H9 (cell line): Measurements from ENCODE around the gene SURF1. TPM values are rescaled to one million over a fixed set of nuclear protein-coding genes. Genes with fewer than 3 reads are reported as not detected.

ENCODE experiments used
- DNase-seq: peaks from one replicate; pipeline ENCODE4 v3.0.0-alpha.2; 2017
- H2AFZ ChIP-seq: one replicate; pipeline ENCODE4 v1.6.1; 2013; ENCODE audit warnings: mild to moderate bottlenecking, low read length, control low read depth, moderate library complexity
- H2AK5ac ChIP-seq: 2 replicates; pipeline ENCODE4 v1.6.1; 2013; ENCODE audit warnings: low read length, control low read depth, mixed read lengths; ENCODE audit not compliant: insufficient read length
- H2BK120ac ChIP-seq: one replicate; pipeline ENCODE4 v1.6.1; 2013; ENCODE audit warnings: low read depth, mild to moderate bottlenecking, low read length, control low read depth, inconsistent platforms; ENCODE audit not compliant: poor library complexity, severe bottlenecking
- H2BK12ac ChIP-seq: 2 replicates; pipeline ENCODE4 v1.6.1; 2013; ENCODE audit warnings: low read length, control low read depth, mixed read lengths, low read depth; ENCODE audit not compliant: insufficient read length
- H2BK15ac ChIP-seq: 2 replicates; pipeline ENCODE4 v1.6.1; 2013; ENCODE audit warnings: low read depth, low read length, control low read depth
- H2BK20ac ChIP-seq: one replicate; pipeline ENCODE4 v1.6.1; 2013; ENCODE audit warnings: low read depth, mild to moderate bottlenecking, low read length, control low read depth, inconsistent platforms; ENCODE audit not compliant: poor library complexity, severe bottlenecking
- H2BK5ac ChIP-seq: 2 replicates; pipeline ENCODE4 v1.6.1; 2013; ENCODE audit warnings: low read length, control low read depth, mixed read lengths; ENCODE audit not compliant: insufficient read length
- H3K14ac ChIP-seq: 2 replicates; pipeline ENCODE4 v1.6.1; 2013; ENCODE audit warnings: low read length, control low read depth; ENCODE audit not compliant: insufficient read depth
- H3K18ac ChIP-seq: 2 replicates; pipeline ENCODE4 v1.6.1; 2013; ENCODE audit warnings: low read depth, mild to moderate bottlenecking, mixed read lengths, low read length, control low read depth; ENCODE audit not compliant: insufficient read length
- H3K23ac ChIP-seq: 2 replicates; pipeline ENCODE4 v1.6.1; 2013; ENCODE audit warnings: low read length, control low read depth, mixed read lengths, low read depth; ENCODE audit not compliant: insufficient read length
- H3K23me2 ChIP-seq: 2 replicates; pipeline ENCODE4 v1.6.1; 2013; ENCODE audit warnings: low read depth, mild to moderate bottlenecking, mixed read lengths, low read length, control low read depth; ENCODE audit not compliant: insufficient read length, poor library complexity, severe bottlenecking
- H3K27ac ChIP-seq: 2 replicates; pipeline ENCODE4 v1.5.1; 2013; ENCODE audit warnings: low read length, control low read depth, mixed read lengths, low read depth; ENCODE audit not compliant: insufficient read length
- H3K27me3 ChIP-seq: 2 replicates; pipeline ENCODE4 v1.6.1; 2013; ENCODE audit warnings: low read length, control low read depth, inconsistent platforms; ENCODE audit not compliant: insufficient read depth
- H3K4ac ChIP-seq: 2 replicates; pipeline ENCODE4 v1.6.1; 2013; ENCODE audit warnings: low read depth, mild to moderate bottlenecking, control low read depth, inconsistent platforms, low read length, moderate library complexity
- H3K4me1 ChIP-seq: 2 replicates; pipeline ENCODE4 v1.6.1; 2013; ENCODE audit warnings: low read length, control low read depth, inconsistent platforms; ENCODE audit not compliant: insufficient read depth
- H3K4me2 ChIP-seq: 2 replicates; pipeline ENCODE4 v1.6.1; 2013; ENCODE audit warnings: low read length, control low read depth, mixed read lengths; ENCODE audit not compliant: insufficient read length, insufficient read depth
- H3K56ac ChIP-seq: 2 replicates; pipeline ENCODE4 v1.6.1; 2013; ENCODE audit warnings: low read depth, mild to moderate bottlenecking, mixed read lengths, low read length, control low read depth; ENCODE audit not compliant: insufficient read length
- H3K79me1 ChIP-seq: 2 replicates; pipeline ENCODE4 v1.6.1; 2013; ENCODE audit warnings: low read depth, mild to moderate bottlenecking, moderate library complexity, low read length, control low read depth, inconsistent platforms; ENCODE audit not compliant: insufficient read depth, poor library complexity, severe bottlenecking
- H3K79me2 ChIP-seq: 2 replicates; pipeline ENCODE4 v1.6.1; 2013; ENCODE audit warnings: low read length, control low read depth, inconsistent platforms; ENCODE audit not compliant: insufficient read depth
- H3K9ac ChIP-seq: 2 replicates; pipeline ENCODE4 v1.6.1; 2013; ENCODE audit warnings: low read length, control low read depth, mixed read lengths; ENCODE audit not compliant: insufficient read length; ENCODE audit errors: extremely low read depth
- H3K9me3 ChIP-seq: one replicate; pipeline ENCODE4 v1.6.1; 2013; ENCODE audit warnings: low read depth, low read length, inconsistent platforms; ENCODE audit not compliant: control insufficient read depth
- H3T11ph ChIP-seq: one replicate; pipeline ENCODE4 v1.6.1; 2013; ENCODE audit warnings: mild to moderate bottlenecking, low read length, control low read depth, inconsistent platforms
- H4K20me1 ChIP-seq: one replicate; pipeline ENCODE4 v1.6.1; 2013; ENCODE audit not compliant: control insufficient read depth, insufficient read length, insufficient read depth
- H4K5ac ChIP-seq: 2 replicates; pipeline ENCODE4 v1.6.1; 2013; ENCODE audit warnings: low read depth, mild to moderate bottlenecking, mixed read lengths, low read length, control low read depth; ENCODE audit not compliant: insufficient read length
- H4K8ac ChIP-seq: replicated peaks from 2 replicates; pipeline ENCODE4 v1.6.1; 2013; ENCODE audit warnings: low read length, control low read depth, mixed read lengths, low read depth; ENCODE audit not compliant: insufficient read length
- H4K91ac ChIP-seq: 2 replicates; pipeline ENCODE4 v1.6.1; 2013; ENCODE audit warnings: low read depth, mild to moderate bottlenecking, moderate library complexity, mixed read lengths, low read length, control low read depth; ENCODE audit not compliant: insufficient read length
- H3K27ac Mint-ChIP-seq, 3 experiments: 2 replicates in 2 of 3; 3 replicates in 1 of 3; pipeline ENCODE4 v1.8.0; 2020 to 2021; ENCODE audit warnings: mixed read lengths in 3 of 3, mild to moderate bottlenecking in 1 of 3, moderate library complexity in 1 of 3
- H3K27me3 Mint-ChIP-seq: 2 replicates; pipeline ENCODE4 v1.8.0; 2021; ENCODE audit warnings: low read depth, mild to moderate bottlenecking, moderate library complexity, mixed read lengths
- H3K36me3 Mint-ChIP-seq, 3 experiments: 2 replicates in 2 of 3; 3 replicates in 1 of 3; pipeline ENCODE4 v1.8.0; 2020 to 2021; ENCODE audit warnings: low read depth in 3 of 3, mixed read lengths in 3 of 3; ENCODE audit not compliant: insufficient read depth in 1 of 3
- H3K4me1 Mint-ChIP-seq, 2 experiments: 2 replicates each; pipeline ENCODE4 v1.8.0; 2020; ENCODE audit warnings: mixed read lengths in 2 of 2
- H3K4me3 Mint-ChIP-seq, 2 experiments: 2 replicates in 1 of 2; 3 replicates in 1 of 2; pipeline ENCODE4 v1.8.0; 2020 to 2021; ENCODE audit warnings: mild to moderate bottlenecking in 2 of 2, mixed read lengths in 2 of 2, moderate library complexity in 1 of 2
- H3K9me3 Mint-ChIP-seq, 2 experiments: 2 replicates in 1 of 2; 3 replicates in 1 of 2; pipeline ENCODE4 v1.8.0; 2020; ENCODE audit warnings: mild to moderate bottlenecking in 2 of 2, mixed read lengths in 2 of 2, moderate library complexity in 1 of 2
- WGBS: extraction: QIAGEN DNeasy Blood & Tissue Kit; methylation state at CpG from one replicate; pipeline ENCODE4 v1.1.7; 2013; ENCODE audit warnings: missing lambda C conversion rate, low lambda C conversion rate, mixed read lengths; ENCODE audit not compliant: insufficient read length; ENCODE audit errors: extremely low coverage; 5-methylcytosine and 5-hydroxymethylcytosine counted together
- total RNA-seq: library from RNA; stranded (reverse); gene quantifications from 2 replicates; pipeline ENCODE4 v1.2.1, GENCODE V29; 2021
- TF ChIP-seq, protein P1 (sequence below): fragments of 200-600 bp; sonication (generic); conservative IDR thresholded peaks from 3 replicates; pipeline ENCODE4 v1.8.0; 2021; ENCODE audit warnings: antibody characterized with exemption, mild to moderate bottlenecking

The SURF1 gene
- total RNA-seq, 1 experiment from 2014 or later, result 43.3 TPM

- Histone ChIP-seq H3K4me1 (no peaks in the 10 kb centered on the region), H3K14ac (no peak overlapping the region), H4K5ac (no peak overlapping the region), H3K9me3 (no peaks in the 10 kb centered on the region), H2AK5ac (no peak overlapping the region), H3K9ac (no peak overlapping the region), H3K23ac (no peak overlapping the region), H2BK12ac (no peak overlapping the region), H2BK120ac (no peak overlapping the region), H2BK5ac (no peak overlapping the region), H3K79me1 (no peaks in the 10 kb centered on the region), H3K4ac (no peak overlapping the region), H3K27me3 (no peaks in the 10 kb centered on the region), H2BK15ac (no peak overlapping the region), H3K79me2 (no peaks in the 10 kb centered on the region), H3T11ph (no peak overlapping the region), H3K56ac (no peak overlapping the region), H3K27ac (no peak overlapping the region), H3K18ac (no peak overlapping the region), H4K8ac (no peak overlapping the region), H3K4me2 (no peak overlapping the region), H3K23me2 (no peaks in the 10 kb centered on the region), H2AFZ (no peak overlapping the region), H2BK20ac (no peak overlapping the region), H4K20me1 (no peaks in the 10 kb centered on the region), H4K91ac (no peak overlapping the region)
- Mint-ChIP-seq H3K27me3 (peaks cover 44% of the 10 kb centered on the region), H3K4me3 (no peak overlapping the region), H3K4me1 (peaks cover 0 to 3% of the 10 kb centered on the region in 2 experiments; a peak in 1 of 4 replicates), H3K27ac (no peak overlapping the region; a peak in 1 of 7 replicates), H3K9me3 (peaks cover 1 to 5% of the 10 kb centered on the region in 2 experiments), H3K36me3 (peaks cover under 1% of the 10 kb centered on the region in 3 experiments; a peak in 1 of 7 replicates)
- WGBS, result no CpG with 5 or more reads among the region's 13 CpGs
- TF ChIP-seq, protein P1, sequence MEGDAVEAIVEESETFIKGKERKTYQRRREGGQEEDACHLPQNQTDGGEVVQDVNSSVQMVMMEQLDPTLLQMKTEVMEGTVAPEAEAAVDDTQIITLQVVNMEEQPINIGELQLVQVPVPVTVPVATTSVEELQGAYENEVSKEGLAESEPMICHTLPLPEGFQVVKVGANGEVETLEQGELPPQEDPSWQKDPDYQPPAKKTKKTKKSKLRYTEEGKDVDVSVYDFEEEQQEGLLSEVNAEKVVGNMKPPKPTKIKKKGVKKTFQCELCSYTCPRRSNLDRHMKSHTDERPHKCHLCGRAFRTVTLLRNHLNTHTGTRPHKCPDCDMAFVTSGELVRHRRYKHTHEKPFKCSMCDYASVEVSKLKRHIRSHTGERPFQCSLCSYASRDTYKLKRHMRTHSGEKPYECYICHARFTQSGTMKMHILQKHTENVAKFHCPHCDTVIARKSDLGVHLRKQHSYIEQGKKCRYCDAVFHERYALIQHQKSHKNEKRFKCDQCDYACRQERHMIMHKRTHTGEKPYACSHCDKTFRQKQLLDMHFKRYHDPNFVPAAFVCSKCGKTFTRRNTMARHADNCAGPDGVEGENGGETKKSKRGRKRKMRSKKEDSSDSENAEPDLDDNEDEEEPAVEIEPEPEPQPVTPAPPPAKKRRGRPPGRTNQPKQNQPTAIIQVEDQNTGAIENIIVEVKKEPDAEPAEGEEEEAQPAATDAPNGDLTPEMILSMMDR, result no peak
- no peak for DNase-seq
Measured at GRCh38 chr9:133304158-133304470, 52.2 kb downstream of the SURF1 start.
